ENCODE results near the gene TAF13. TPM values are rescaled to one million over a fixed set of nuclear protein-coding genes. Genes with fewer than 3 reads are reported as not detected.
A peak's percentile ranks its signal among the peaks of the same experiment; 100 is the strongest.

Gene TAF13
- total and polyA plus RNA-seq, 9 of the 15 experiments (the other 6 are each of a cell fraction or from before 2014, with no cell fraction given): 14.9 to 77.2 (median 38.7) TPM

DNA sequence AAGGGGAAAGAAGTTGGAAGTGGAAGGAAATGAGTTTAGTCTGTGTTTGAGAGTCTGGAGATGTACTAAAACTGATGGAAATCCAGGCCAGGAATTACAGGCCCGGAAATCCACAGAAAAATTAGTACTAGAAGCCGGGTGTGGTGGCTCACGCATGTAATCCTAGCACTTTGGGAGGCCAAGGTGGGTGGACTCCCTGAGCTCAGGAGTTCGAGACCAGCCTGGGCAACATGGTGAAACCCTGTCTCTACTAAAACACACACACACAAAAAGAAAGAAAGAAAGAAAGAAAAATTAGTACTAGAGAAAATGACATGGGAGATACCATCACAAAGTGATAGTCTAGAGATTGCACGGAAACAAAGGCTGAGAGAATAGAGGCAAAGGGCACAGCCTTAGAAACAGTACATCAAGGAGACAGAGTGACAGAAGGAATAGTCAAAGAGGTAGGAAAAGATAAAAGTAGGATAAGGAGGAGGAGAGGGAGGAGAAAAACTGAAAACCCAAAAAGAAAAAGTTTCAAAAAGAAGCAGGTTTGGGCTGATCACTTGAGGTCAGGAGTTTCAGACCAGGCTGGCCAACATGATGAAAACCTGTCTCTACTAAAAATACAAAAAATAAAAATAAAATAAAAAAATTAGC is 4.8 kb upstream of the TAF13 start:
- FAIRE-seq: no peak
- peak overlapping the region; percentile 70 for H3K4me2 ChIP-seq (ENCODE audit: insufficient read depth, low read length)
- peak overlapping the region; percentile 74; the same call in 2 of the 3 replicates for H3K27ac ChIP-seq (ENCODE audit: extremely low read depth, low read depth, low read length)
- ChIA-PET POLR2A (interaction anchor here (0.6 to 1.7 kb wide), 2 partner anchors 7 to 11 kb away, joined by 3 to 4 read pairs; no protein-coding TSS in a partner anchor), CTCF (ENCODE audit: low intra/inter-chr PET ratio) (interaction anchor here (1.1 kb wide), 1 partner anchor 9 kb away, joined by 3 read pairs; no protein-coding TSS in a partner anchor)
- H4K20me1 ChIP-seq (replicated peaks; ENCODE audit: control insufficient read depth, insufficient read depth, low read length): no peaks in the 10 kb centered on the region
- H3K9me3 ChIP-seq (replicated peaks; ENCODE audit: control insufficient read depth, insufficient read depth, low read depth, low read length): no peaks in the 10 kb centered on the region
- no peaks in the 10 kb centered on the region for H3K27me3 ChIP-seq (ENCODE audit: control insufficient read depth in 2 of 2, insufficient read depth in 2 of 2, low read length in 2 of 2)
- H3K9ac ChIP-seq (ENCODE audit: insufficient read depth in 1 of 2, low read depth in 2 of 2, low read length in 2 of 2): peak overlapping the region; percentile 18 to 68; a peak in 3 of 4 replicates
- H3K36me3 ChIP-seq (ENCODE audit: control insufficient read depth, insufficient read depth, low read length): no peaks in the 10 kb centered on the region
- ATAC-seq: no peak
- peaks cover 3% of the 10 kb centered on the region for H3K79me2 ChIP-seq (ENCODE audit: control insufficient read depth, insufficient read depth, low read length)
- 73% methylated on average over 5 of the region's 5 CpGs for WGBS (ENCODE audit: insufficient coverage, low coverage, missing lambda C conversion rate)
- no TSS peak for BruUV-seq (replicated peaks)
- no peak for DNase-seq (ENCODE audit: extremely low read depth in 1 of 4, low spot score in 3 of 4)
- H2AFZ ChIP-seq (ENCODE audit: low read depth, low read length): peak overlapping the region; percentile 99
- H3K9me1 ChIP-seq (ENCODE audit: control insufficient read depth, insufficient read depth, low read length): no peaks in the 10 kb centered on the region
- intact Hi-C loops (cut with micrococcal nuclease): no loop called here
- H3K4me3 ChIP-seq: no peak overlapping the region
- in situ Hi-C loops (cut with MboI): no loop called here
- peaks cover 23 to 39% of the 10 kb centered on the region in 2 experiments for H3K4me1 ChIP-seq (replicated peaks in 1 of 2; ENCODE audit: control insufficient read depth in 2 of 2, insufficient read depth in 2 of 2, low read length in 2 of 2)
- TF ChIP-seq, protein P1, sequence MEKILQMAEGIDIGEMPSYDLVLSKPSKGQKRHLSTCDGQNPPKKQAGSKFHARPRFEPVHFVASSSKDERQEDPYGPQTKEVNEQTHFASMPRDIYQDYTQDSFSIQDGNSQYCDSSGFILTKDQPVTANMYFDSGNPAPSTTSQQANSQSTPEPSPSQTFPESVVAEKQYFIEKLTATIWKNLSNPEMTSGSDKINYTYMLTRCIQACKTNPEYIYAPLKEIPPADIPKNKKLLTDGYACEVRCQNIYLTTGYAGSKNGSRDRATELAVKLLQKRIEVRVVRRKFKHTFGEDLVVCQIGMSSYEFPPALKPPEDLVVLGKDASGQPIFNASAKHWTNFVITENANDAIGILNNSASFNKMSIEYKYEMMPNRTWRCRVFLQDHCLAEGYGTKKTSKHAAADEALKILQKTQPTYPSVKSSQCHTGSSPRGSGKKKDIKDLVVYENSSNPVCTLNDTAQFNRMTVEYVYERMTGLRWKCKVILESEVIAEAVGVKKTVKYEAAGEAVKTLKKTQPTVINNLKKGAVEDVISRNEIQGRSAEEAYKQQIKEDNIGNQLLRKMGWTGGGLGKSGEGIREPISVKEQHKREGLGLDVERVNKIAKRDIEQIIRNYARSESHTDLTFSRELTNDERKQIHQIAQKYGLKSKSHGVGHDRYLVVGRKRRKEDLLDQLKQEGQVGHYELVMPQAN (IDR thresholded peaks at IDR 0.05; ENCODE audit: borderline replicate concordance): 0 out of 2 replicates have a peak, but pooled peaks have one; percentile 17
- TF ChIP-seq CEBPG (CRISPR knock-in tag; IDR thresholded peaks at IDR 0.05): no peak
- no peak for TF ChIP-seq CEBPG (tag; conservative IDR thresholded peaks at IDR 0.05 in 1 of 2, IDR thresholded peaks at IDR 0.05 in 1 of 2)
- TF ChIP-seq HDGF (IDR thresholded peaks at IDR 0.05): 0 out of 2 replicates have a peak, but pooled peaks have one; percentile 37
- 0 out of 2 replicates have a peak, but pooled peaks have one; percentile 62 for TF ChIP-seq TRIM28 (IDR thresholded peaks at IDR 0.05)
- TF ChIP-seq, protein P2, sequence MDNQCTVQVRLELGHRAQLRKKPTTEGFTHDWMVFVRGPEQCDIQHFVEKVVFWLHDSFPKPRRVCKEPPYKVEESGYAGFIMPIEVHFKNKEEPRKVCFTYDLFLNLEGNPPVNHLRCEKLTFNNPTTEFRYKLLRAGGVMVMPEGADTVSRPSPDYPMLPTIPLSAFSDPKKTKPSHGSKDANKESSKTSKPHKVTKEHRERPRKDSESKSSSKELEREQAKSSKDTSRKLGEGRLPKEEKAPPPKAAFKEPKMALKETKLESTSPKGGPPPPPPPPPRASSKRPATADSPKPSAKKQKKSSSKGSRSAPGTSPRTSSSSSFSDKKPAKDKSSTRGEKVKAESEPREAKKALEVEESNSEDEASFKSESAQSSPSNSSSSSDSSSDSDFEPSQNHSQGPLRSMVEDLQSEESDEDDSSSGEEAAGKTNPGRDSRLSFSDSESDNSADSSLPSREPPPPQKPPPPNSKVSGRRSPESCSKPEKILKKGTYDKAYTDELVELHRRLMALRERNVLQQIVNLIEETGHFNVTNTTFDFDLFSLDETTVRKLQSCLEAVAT (IDR thresholded peaks at IDR 0.05): peak in 1 of 2 experiments; percentile 57; a peak in 1 of 4 replicates
- no peak for TF ChIP-seq RBM17 (IDR thresholded peaks at IDR 0.05; ENCODE audit: borderline replicate concordance, low read depth, low read length)
- peak; percentile 51; the same call in 1 of the 2 replicates for TF ChIP-seq MTA1 (IDR thresholded peaks at IDR 0.05; ENCODE audit: borderline replicate concordance)
- no peak for TF ChIP-seq SMARCB1 (IDR thresholded peaks at IDR 0.05; ENCODE audit: insufficient read length, low read depth)
- TF ChIP-seq KAT7 (CRISPR knock-in tag; IDR thresholded peaks at IDR 0.05; ENCODE audit: borderline replicate concordance): no peak
- TF ChIP-seq LARP7 (IDR thresholded peaks at IDR 0.05): 0 out of 2 replicates have a peak, but pooled peaks have one; percentile 70
- peak; percentile 44 for TF ChIP-seq ARHGAP35 (IDR thresholded peaks at IDR 0.05; ENCODE audit: partially characterized antibody)
- TF ChIP-seq, protein P3, sequence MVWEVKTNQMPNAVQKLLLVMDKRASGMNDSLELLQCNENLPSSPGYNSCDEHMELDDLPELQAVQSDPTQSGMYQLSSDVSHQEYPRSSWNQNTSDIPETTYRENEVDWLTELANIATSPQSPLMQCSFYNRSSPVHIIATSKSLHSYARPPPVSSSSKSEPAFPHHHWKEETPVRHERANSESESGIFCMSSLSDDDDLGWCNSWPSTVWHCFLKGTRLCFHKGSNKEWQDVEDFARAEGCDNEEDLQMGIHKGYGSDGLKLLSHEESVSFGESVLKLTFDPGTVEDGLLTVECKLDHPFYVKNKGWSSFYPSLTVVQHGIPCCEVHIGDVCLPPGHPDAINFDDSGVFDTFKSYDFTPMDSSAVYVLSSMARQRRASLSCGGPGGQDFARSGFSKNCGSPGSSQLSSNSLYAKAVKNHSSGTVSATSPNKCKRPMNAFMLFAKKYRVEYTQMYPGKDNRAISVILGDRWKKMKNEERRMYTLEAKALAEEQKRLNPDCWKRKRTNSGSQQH (CRISPR knock-in tag; IDR thresholded peaks at IDR 0.05): no peak
- no peak for TF ChIP-seq CBFA2T2 (conservative IDR thresholded peaks at IDR 0.05)
